T1000 (cell line): Measurements from ENCODE around the gene MT2A.
A peak's percentile ranks its signal among the peaks of the same experiment; 100 is the strongest.
"Not testable (repeated sequence)": the region's sequence is repeated elsewhere in the genome, so short reads cannot be mapped to it uniquely, and the experiment has no call there.

ENCODE experiments used
- DNase-seq: peaks from one replicate; lab custom pipeline; 2025; ENCODE audit warnings: mixed read lengths; lab: John Stamatoyannopoulos, UW

The MT2A gene

DNA sequence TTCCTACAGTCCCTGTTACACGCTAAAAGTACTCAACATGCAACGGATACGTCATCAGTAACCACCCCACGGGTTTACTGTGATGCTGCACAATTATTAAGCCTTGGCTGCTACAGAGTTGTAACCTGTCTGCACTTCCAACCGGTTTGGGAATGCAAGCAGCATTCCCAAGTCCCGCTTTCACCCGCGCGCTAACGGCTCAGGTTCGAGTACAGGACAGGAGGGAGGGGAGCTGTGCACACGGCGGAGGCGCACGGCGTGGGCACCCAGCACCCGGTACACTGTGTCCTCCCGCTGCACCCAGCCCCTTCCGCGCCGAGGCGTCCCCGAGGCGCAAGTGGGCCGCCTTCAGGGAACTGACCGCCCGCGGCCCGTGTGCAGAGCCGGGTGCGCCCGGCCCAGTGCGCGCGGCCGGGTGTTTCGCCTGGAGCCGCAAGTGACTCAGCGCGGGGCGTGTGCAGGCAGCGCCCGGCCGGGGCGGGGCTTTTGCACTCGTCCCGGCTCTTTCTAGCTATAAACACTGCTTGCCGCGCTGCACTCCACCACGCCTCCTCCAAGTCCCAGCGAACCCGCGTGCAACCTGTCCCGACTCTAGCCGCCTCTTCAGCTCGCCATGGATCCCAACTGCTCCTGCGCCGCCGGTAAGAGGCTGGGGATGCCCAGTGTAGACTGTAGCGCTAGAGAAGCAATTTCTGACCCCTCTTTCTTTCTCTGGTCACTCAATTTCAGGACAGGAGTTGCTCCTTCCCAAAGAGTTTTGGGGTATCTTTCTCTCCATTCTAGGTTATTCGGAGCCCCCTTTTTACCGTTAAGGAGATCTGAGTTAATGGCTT lies at the start of gene MT2A:
Gene MT2A (plus strand): TSS at position 542 of the 833 bp plus-strand sequence. CDS start 72 bp downstream, at position 614.
- DNase-seq = peak; percentile 83

DNA sequence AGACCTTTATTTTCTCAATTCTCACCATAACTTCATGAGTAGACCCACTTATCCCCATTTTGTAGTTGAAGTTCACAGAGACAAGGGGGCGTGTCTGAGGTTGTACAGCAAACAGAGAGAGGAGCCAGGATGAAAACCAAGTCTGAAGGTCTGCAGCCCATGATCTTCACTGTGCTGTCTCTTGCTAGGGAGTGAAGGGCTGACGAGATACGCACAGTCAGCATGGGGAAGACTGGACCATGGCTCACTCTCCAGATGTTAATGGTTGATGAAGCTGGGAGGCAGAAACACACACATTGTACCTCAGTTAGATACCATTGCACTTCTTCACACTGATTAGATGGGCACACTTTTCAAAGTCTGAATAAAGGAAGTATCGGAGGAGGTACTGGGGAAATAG lies 49.3 kb upstream of the MT2A start:
- DNase-seq = no peak

- DNase-seq = no peak
Observed at GRCh38 chr16:56560447-56560846, 47.9 kb upstream of the MT2A start.

GRCh38 chr16:56561126-56561525 lies 47.3 kb upstream of the MT2A start:
- no peak for DNase-seq

GRCh38 chr16:56564793-56565477 lies 43.4 kb upstream of the MT2A start, which contains the start of gene MT4:
Gene MT4 (plus strand): TSS chr16:56565073. CDS start chr16:56565129, 56 bp downstream.
- no peak for DNase-seq

GRCh38 chr16:56569971-56570370 lies 38.4 kb upstream of the MT2A start:
- DNase-seq = no peak

- DNase-seq = no peak
Observed at GRCh38 chr16:56571525-56571924, 36.9 kb upstream of the MT2A start.

DNA sequence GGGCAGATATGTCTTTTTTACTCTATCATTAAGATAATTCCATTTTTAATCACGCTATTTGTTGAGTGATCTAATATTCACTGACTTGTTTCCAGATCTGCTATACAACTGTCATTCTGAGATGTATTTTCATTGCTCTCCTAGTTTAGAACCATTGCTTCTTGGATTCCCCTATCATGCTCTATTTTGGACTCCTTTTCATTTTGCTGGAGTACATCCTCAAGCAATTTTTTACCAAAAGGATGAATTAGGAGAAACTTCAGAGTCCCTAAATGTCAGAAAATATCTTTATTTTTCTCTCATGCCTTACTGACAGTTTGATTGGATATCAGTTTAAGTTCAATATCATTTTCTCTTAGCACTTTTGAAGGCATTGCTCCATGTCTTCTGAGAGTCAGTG lies 33.8 kb upstream of the MT2A start:
- DNase-seq = no peak

- DNase-seq = no peak
Observed at GRCh38 chr16:56576585-56577299, 31.6 kb upstream of the MT2A start.

DNA sequence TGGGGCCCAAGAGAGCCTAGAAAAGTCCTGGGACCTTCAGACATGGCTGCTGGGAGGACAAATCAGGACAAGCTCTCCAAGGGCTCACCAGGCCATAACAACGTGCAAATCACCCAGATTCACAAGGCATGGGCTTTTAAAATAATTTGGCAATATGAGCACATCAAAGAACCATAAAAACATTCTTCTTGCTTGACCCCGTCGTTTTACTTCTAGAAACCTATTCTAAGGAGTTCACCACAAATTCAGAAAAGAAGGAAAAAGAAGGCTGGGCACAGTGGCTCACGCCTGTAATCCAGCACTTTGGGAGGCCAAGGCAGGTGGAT lies 31.1 kb upstream of the MT2A start:
- DNase-seq = no peak

DNA sequence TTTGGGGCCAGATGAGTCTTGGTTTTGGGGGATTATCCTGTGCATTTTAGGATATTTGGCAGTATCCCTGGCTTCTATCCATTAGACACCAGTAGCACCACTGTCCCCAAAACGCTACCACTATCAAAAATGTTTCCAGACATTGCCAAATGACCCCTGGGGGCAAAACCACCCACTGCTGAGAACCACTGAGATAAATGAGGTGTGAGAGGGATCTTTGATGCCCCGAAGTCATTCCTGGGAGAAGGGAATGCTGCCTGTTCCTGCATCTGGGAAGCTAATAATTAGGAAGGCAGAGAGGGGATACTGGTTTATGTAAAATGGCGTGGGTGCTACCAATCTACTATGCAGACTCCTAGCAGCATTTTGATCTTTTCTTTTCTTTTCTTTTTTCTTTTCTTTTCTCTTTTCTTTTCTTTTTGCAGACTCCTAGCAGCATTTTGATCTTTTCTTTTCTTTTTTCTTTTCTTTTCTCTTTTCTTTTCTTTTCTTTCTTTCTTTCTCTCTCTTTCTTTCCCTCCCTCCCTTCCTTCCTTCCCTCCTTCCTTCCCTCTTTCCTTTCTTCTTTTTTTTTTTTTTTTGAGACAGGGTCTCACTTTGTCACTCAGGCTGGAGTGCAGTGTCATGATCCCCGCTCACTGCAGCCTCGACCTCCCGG lies 27.9 kb upstream of the MT2A start:
- DNase-seq = no peak

DNA sequence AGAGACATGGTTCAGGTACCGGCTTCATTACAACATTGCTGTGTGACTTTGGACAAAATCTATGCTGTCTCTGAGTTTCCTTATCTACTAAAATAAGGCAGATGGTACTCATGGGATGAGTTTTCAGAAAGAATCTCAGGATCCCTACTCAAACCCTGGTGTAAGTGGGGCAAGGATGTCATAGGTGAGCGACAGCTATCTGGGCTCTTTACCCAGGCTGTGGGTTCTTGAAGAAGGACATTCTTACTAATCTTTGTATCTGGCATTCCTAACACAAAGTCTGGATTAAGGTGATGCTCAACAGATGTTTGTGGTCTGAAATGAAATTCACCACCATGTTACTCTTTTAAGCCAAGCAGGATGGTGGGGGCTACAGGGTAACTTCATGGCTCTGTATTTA lies 25.5 kb upstream of the MT2A start:
- DNase-seq = not testable (repeated sequence)

- no peak for DNase-seq
Observed at GRCh38 chr16:56583351-56584168, 24.8 kb upstream of the MT2A start.

GRCh38 chr16:56584276-56584675 lies 24.1 kb upstream of the MT2A start:
- no peak for DNase-seq

DNA sequence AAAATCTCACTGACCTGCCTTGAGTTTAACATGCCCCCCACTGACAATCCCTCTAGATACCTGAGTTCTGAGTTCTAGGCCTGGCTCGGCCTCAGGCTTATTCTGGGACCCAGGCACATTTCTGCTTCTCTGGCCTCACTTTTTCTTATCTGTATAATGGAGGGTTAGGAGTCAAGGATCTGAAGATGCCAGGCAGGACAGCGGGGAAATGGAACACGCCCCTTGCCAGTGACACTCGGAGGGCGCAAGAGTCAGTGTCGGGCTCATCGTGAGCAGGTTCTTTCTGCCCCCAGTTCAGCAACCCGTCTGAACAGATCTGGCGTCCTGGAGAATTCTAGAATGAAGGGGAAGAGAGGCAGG lies 19.6 kb upstream of the MT2A start:
- no peak for DNase-seq

- DNase-seq = no peak
Observed at GRCh38 chr16:56589141-56590039, 19.0 kb upstream of the MT2A start, which contains the start of gene MT3. Gene MT3 (plus strand): TSS chr16:56589528. CDS start chr16:56589591, 63 bp downstream.

GRCh38 chr16:56591377-56592060 lies 16.9 kb upstream of the MT2A start:
- no peak for DNase-seq

DNA sequence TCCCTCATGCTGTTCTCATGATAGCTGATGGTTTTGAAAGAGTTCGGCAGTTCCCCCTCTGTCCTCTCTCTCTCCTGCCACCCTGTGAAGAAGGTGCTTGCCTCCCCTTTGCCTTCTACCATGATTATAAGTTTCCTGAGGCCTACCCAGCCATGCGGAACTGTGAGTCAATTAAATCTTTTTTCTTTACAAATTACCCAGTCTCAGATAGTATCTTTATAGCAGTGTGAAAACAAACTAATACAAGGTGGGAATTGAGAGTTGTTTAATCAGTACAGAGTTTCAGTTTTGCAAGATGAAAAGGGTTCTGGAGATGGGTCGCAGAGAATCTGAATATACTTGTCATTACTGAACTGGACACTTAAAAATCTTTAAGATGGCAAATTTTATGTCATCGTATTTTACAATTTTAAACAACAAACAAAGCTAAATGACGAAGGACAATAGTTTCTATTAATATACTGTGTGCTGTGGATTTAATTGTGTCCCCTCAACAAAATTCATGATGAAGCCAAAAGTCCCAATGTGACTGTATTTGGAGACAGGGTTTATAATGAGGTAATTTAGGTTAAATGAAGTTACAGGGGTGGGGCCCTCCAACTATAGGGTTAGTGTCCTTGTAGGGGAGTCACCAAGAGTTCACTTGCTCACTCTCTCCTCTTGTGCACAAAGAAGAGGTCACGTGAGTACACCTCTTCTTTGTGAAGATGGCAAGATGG lies 14.7 kb upstream of the MT2A start:
- DNase-seq = no peak

DNA sequence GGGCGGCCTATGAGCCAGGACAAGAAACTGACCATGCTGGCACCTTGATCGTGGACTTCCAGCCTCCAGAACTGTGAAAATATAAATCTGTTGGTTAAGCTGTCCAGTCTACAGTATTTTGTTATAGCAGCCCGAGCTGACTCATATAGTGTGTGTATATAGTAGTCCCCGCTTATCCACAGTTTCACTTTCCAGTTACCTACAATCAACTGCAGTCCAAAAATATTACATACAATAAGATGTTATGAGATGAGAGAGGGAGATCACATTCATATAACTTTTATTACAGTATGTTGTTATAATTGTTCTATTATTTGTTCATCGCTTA lies 14.1 kb upstream of the MT2A start:
- DNase-seq = no peak
